ENCODE results near the gene SS18L1. TPM values are rescaled to one million over a fixed set of nuclear protein-coding genes. Genes with fewer than 3 reads are reported as not detected.

The SS18L1 gene
- total RNA-seq, 1 experiment from 2014 or later, result 28.1 TPM

DNA sequence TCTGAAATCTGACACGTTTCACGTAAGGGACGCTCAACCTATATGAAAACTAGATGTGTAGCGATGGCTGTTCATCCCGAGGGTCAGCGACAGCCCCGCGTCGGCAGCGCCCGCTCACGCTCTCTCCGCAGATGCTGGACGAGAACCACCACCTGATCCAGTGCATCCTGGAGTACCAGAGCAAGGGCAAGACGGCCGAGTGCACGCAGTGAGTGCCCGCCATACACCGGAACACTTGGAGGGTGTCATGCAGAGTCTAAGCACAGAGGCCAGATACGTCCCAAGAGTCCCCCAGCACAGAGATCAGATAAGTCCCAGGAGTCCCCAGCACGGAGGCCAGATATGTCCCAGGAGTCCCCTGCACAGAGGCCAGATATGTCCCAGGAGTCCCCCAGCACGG is 15.0 kb downstream of the SS18L1 start:
- no peak overlapping the region for H3K27ac ChIP-seq (ENCODE audit: low read depth, low read length)
- DNase-seq (ENCODE audit: low read depth, low spot score) (no peak), ATAC-seq (no peak)
- no peak overlapping the region for H3K4me3 ChIP-seq (replicated peaks in 1 of 2; ENCODE audit: low read depth in 1 of 2, low read length in 2 of 2)
- BruUV-seq (replicated peaks), result no TSS peak
- RAD21 ChIA-PET (ENCODE audit: low non-redundant PET in 1 of 2, low total read pairs in 2 of 2, uncharacterized antibody in 2 of 2, unreplicated experiment in 2 of 2), result no interaction called here
- peaks cover 8 to 16% of the 10 kb centered on the region in 2 experiments; a peak in 2 of 4 replicates for H3K36me3 ChIP-seq (ENCODE audit: control insufficient read depth in 1 of 2, insufficient read depth in 2 of 2, low read length in 2 of 2)
- peaks cover 50 to 72% of the 10 kb centered on the region in 2 experiments for H3K4me1 ChIP-seq (ENCODE audit: control insufficient read depth in 1 of 2, insufficient read depth in 2 of 2, low read length in 2 of 2)
- intact Hi-C loops (cut with micrococcal nuclease), result no loop called here
- no peak overlapping the region for H3K4me2 ChIP-seq (ENCODE audit: low read length)
- H4K20me1 ChIP-seq (ENCODE audit: insufficient read depth), result peaks cover 3% of the 10 kb centered on the region; the same call in 1 of the 2 replicates
- no peaks in the 10 kb centered on the region for H3K27me3 ChIP-seq (ENCODE audit: insufficient read depth, low read length)
- TF ChIP-seq EGR1 (IDR thresholded peaks at IDR 0.05; ENCODE audit: low read depth) (no peak), EZH2phosphoT487 (IDR thresholded peaks at IDR 0.05; ENCODE audit: borderline replicate concordance) (no peak)
- TF ChIP-seq, protein P1, sequence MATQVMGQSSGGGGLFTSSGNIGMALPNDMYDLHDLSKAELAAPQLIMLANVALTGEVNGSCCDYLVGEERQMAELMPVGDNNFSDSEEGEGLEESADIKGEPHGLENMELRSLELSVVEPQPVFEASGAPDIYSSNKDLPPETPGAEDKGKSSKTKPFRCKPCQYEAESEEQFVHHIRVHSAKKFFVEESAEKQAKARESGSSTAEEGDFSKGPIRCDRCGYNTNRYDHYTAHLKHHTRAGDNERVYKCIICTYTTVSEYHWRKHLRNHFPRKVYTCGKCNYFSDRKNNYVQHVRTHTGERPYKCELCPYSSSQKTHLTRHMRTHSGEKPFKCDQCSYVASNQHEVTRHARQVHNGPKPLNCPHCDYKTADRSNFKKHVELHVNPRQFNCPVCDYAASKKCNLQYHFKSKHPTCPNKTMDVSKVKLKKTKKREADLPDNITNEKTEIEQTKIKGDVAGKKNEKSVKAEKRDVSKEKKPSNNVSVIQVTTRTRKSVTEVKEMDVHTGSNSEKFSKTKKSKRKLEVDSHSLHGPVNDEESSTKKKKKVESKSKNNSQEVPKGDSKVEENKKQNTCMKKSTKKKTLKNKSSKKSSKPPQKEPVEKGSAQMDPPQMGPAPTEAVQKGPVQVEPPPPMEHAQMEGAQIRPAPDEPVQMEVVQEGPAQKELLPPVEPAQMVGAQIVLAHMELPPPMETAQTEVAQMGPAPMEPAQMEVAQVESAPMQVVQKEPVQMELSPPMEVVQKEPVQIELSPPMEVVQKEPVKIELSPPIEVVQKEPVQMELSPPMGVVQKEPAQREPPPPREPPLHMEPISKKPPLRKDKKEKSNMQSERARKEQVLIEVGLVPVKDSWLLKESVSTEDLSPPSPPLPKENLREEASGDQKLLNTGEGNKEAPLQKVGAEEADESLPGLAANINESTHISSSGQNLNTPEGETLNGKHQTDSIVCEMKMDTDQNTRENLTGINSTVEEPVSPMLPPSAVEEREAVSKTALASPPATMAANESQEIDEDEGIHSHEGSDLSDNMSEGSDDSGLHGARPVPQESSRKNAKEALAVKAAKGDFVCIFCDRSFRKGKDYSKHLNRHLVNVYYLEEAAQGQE (IDR thresholded peaks at IDR 0.05; ENCODE audit: low read depth), result no peak
- no peaks in the 10 kb centered on the region for H3K9me3 ChIP-seq (ENCODE audit: control insufficient read depth in 1 of 2, insufficient read depth in 1 of 2, low read depth in 1 of 2, low read length in 2 of 2)
- no peak overlapping the region for H3K9ac ChIP-seq (ENCODE audit: low read length)
- H2AFZ ChIP-seq (ENCODE audit: low read depth, low read length, poor library complexity, severe bottlenecking), result no peak overlapping the region
- POLR2A ChIA-PET, result no interaction called here
- H3K9me2 ChIP-seq (ENCODE audit: insufficient read depth), result no peaks in the 10 kb centered on the region
- peaks cover 76% of the 10 kb centered on the region for H3K79me2 ChIP-seq (ENCODE audit: insufficient read depth, low read length)
- CTCF ChIA-PET, result no interaction called here

GRCh38 chr20:62159052-62159451 is 15.5 kb downstream of the SS18L1 start:
- Histone ChIP-seq H3K4me2 (ENCODE audit: low read length) (peak overlapping the region; percentile 85), H3K4me3 (replicated peaks in 1 of 2; ENCODE audit: low read depth in 1 of 2, low read length in 2 of 2) (peak overlapping the region in 1 of 2 experiments; percentile 40; a peak in 1 of 4 replicates), H4K20me1 (ENCODE audit: insufficient read depth) (peaks cover 3% of the 10 kb centered on the region; the same call in 1 of the 2 replicates), H3K9me3 (ENCODE audit: control insufficient read depth in 1 of 2, insufficient read depth in 1 of 2, low read depth in 1 of 2, low read length in 2 of 2) (no peaks in the 10 kb centered on the region), H3K9me2 (ENCODE audit: insufficient read depth) (no peaks in the 10 kb centered on the region), H3K27me3 (ENCODE audit: insufficient read depth, low read length) (no peaks in the 10 kb centered on the region), H2AFZ (ENCODE audit: low read depth, low read length, poor library complexity, severe bottlenecking) (no peak overlapping the region), H3K27ac (ENCODE audit: low read depth, low read length) (peak overlapping the region; percentile 61), H3K4me1 (ENCODE audit: control insufficient read depth in 1 of 2, insufficient read depth in 2 of 2, low read length in 2 of 2) (peaks cover 50 to 72% of the 10 kb centered on the region in 2 experiments), H3K36me3 (ENCODE audit: control insufficient read depth in 1 of 2, insufficient read depth in 2 of 2, low read length in 2 of 2) (peaks cover 11 to 16% of the 10 kb centered on the region in 2 experiments; a peak in 2 of 4 replicates), H3K79me2 (ENCODE audit: insufficient read depth, low read length) (peaks cover 71% of the 10 kb centered on the region), H3K9ac (ENCODE audit: low read length) (peak overlapping the region; percentile 53)
- intact Hi-C loops (cut with micrococcal nuclease), result no loop called here
- RAD21 ChIA-PET (ENCODE audit: low non-redundant PET in 1 of 2, low total read pairs in 2 of 2, uncharacterized antibody in 2 of 2, unreplicated experiment in 2 of 2), result no interaction called here
- CTCF ChIA-PET, result no interaction called here
- no peak for DNase-seq (ENCODE audit: low read depth, low spot score)
- no peak for ATAC-seq
- POLR2A ChIA-PET, result no interaction called here
- BruUV-seq (replicated peaks), result no TSS peak
- TF ChIP-seq ZNF274 (IDR thresholded peaks at IDR 0.05; ENCODE audit: low read depth, low read length) (no peak), ZFX (IDR thresholded peaks at IDR 0.05) (no peak), FOSL1 (IDR thresholded peaks at IDR 0.05; ENCODE audit: low read depth) (no peak)
- TF ChIP-seq, protein P2, sequence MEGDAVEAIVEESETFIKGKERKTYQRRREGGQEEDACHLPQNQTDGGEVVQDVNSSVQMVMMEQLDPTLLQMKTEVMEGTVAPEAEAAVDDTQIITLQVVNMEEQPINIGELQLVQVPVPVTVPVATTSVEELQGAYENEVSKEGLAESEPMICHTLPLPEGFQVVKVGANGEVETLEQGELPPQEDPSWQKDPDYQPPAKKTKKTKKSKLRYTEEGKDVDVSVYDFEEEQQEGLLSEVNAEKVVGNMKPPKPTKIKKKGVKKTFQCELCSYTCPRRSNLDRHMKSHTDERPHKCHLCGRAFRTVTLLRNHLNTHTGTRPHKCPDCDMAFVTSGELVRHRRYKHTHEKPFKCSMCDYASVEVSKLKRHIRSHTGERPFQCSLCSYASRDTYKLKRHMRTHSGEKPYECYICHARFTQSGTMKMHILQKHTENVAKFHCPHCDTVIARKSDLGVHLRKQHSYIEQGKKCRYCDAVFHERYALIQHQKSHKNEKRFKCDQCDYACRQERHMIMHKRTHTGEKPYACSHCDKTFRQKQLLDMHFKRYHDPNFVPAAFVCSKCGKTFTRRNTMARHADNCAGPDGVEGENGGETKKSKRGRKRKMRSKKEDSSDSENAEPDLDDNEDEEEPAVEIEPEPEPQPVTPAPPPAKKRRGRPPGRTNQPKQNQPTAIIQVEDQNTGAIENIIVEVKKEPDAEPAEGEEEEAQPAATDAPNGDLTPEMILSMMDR (IDR thresholded peaks at IDR 0.05 in 2 of 3, conservative IDR thresholded peaks at IDR 0.05 in 1 of 3; ENCODE audit: borderline replicate concordance in 1 of 3, insufficient read depth in 1 of 3, low read depth in 2 of 3, low read length in 2 of 3), result no peak
- TF ChIP-seq, protein P1 (IDR thresholded peaks at IDR 0.05; ENCODE audit: low read depth), result no peak

All from HCT116 (cell line).